Measurements from ENCODE around the gene SLC20A1. TPM values are rescaled to one million over a fixed set of nuclear protein-coding genes. Genes with fewer than 3 reads are reported as not detected.
"Not testable (repeated sequence)": the region's sequence is repeated elsewhere in the genome, so short reads cannot be mapped to it uniquely, and the experiment has no call there.

SLC20A1 gene
- total RNA-seq, 1 donor from 2014 or later = 59.4 TPM

DNA sequence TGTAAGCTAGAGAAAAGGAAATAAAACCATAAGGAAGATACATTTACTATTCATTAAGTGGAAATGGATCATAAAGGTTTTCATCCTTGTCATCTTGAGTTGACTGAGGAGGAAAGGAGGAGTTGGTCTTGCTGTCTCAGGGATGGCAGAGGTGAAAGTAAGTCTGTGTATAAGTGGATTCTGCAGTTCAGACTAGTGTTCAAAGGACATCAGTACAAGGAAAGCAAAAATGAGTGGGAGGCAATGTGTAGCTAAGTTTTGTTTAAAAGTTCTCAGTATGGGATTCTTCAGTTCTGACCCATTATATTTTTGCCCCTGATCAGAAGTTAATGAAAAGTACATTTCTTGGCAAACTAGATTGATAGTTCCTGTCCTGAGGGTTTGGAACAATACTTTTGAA, 18.9 kb downstream of the SLC20A1 start:
- no peak overlapping the region for H3K4me3 ChIP-seq
- H3K4me1 ChIP-seq = peaks cover 11% of the 10 kb centered on the region
- H3K27me3 ChIP-seq = no peaks in the 10 kb centered on the region
- intact Hi-C loops (cut with DNase I) = no loop called here
- no peak for ATAC-seq
- H3K9me3 ChIP-seq = no peaks in the 10 kb centered on the region
- H3K27ac ChIP-seq = no peak overlapping the region
- peaks cover 55% of the 10 kb centered on the region for H3K36me3 ChIP-seq
- DNase-seq = no peak
- TF ChIP-seq, protein P1, sequence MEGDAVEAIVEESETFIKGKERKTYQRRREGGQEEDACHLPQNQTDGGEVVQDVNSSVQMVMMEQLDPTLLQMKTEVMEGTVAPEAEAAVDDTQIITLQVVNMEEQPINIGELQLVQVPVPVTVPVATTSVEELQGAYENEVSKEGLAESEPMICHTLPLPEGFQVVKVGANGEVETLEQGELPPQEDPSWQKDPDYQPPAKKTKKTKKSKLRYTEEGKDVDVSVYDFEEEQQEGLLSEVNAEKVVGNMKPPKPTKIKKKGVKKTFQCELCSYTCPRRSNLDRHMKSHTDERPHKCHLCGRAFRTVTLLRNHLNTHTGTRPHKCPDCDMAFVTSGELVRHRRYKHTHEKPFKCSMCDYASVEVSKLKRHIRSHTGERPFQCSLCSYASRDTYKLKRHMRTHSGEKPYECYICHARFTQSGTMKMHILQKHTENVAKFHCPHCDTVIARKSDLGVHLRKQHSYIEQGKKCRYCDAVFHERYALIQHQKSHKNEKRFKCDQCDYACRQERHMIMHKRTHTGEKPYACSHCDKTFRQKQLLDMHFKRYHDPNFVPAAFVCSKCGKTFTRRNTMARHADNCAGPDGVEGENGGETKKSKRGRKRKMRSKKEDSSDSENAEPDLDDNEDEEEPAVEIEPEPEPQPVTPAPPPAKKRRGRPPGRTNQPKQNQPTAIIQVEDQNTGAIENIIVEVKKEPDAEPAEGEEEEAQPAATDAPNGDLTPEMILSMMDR (IDR thresholded peaks at IDR 0.05) = no peak

DNA sequence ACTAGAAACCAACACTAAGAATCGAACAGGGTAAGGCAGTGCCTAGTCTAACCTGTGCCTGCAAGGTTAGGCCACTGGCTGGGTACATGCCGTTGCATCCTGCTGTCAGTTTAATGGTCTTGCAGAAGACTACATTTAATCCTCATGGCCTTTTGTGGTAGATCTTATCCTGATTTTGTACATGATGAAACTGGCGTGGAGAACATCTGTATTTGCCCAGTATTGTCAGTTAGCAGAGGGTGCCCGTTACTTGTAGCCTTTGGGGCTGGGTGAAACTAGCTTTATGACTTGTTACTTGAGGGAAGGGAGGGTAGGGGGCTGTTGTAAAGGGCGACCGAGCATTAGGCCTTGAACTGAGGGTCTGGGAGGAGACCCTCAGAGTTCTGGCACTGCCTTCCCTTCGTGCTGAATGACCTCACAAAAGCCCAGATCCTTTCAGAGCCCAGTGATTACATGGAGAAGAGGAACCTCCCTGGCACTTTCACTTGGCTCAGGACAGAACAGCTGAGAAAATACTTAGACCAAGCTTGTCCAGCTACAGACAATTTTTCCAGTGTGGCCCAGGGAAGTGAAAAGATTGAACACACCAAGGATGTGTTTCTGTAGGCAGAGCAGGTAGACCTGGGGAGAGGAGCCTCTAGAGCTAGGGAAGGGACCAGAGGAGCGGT, 19.5 kb downstream of the SLC20A1 start:
- TF ChIP-seq, protein P1 (IDR thresholded peaks at IDR 0.05) = no peak

DNA sequence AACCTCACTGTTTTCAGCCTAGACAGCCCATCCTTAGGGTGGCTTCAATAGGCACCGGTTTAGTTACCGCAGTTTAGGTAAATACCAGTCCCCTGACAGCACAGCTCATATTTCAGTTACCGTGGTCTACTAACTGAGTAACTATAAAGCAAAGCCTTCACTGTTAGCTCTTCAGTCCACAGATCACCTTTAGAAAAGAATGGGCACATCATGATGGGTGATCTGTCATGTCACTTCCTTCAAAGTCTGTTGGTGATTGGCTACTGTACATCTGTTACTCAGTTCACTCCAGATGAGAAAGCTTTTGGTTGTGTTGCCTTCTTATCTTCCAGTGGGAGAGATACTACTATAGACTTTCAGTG, 21.0 kb downstream of the SLC20A1 start:
- no peak for DNase-seq
- Histone ChIP-seq H3K27ac (no peak overlapping the region), H3K9me3 (no peaks in the 10 kb centered on the region), H3K36me3 (peaks cover 35% of the 10 kb centered on the region), H3K4me1 (peaks cover 1% of the 10 kb centered on the region), H3K27me3 (no peaks in the 10 kb centered on the region), H3K4me3 (no peak overlapping the region)
- TF ChIP-seq, protein P1 (IDR thresholded peaks at IDR 0.05) = no peak
- ATAC-seq = no peak
- intact Hi-C loops (cut with DNase I) = no loop called here

More for the DNA sequence above, 19.5 kb downstream of the SLC20A1 start:
- Histone ChIP-seq H3K36me3 (peaks cover 50% of the 10 kb centered on the region), H3K4me1 (peaks cover 7% of the 10 kb centered on the region), H3K9me3 (no peaks in the 10 kb centered on the region), H3K4me3 (no peak overlapping the region), H3K27me3 (no peaks in the 10 kb centered on the region), H3K27ac (no peak overlapping the region)
- ATAC-seq = peak; percentile 12
- no peak for DNase-seq
- intact Hi-C loops (cut with DNase I) = no loop called here

DNA sequence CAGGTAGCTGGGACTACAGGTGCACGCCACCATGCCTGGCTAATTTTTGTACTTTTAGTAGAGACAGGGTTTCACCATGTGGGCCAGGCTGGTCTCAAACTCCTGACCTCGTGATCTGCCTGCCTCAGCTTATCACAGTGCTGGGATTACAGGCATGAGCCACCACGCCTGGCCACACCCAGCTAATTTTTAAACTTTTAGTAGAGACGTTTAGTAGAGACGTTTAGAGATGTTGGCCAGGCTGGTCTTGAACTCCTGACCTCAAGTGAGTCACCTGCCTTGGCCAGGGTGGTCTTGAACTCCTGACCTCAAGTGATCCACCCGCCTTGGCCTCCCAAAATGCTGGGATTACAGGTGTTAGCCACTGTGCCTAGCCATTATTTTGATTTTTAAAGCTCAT, 21.8 kb downstream of the SLC20A1 start:
- H3K4me1 ChIP-seq; H3K27me3 ChIP-seq; H3K9me3 ChIP-seq; intact Hi-C loops (cut with DNase I); H3K27ac ChIP-seq; DNase-seq; ATAC-seq; H3K4me3 ChIP-seq: not testable (repeated sequence)
- peaks cover 27% of the 10 kb centered on the region for H3K36me3 ChIP-seq

DNA sequence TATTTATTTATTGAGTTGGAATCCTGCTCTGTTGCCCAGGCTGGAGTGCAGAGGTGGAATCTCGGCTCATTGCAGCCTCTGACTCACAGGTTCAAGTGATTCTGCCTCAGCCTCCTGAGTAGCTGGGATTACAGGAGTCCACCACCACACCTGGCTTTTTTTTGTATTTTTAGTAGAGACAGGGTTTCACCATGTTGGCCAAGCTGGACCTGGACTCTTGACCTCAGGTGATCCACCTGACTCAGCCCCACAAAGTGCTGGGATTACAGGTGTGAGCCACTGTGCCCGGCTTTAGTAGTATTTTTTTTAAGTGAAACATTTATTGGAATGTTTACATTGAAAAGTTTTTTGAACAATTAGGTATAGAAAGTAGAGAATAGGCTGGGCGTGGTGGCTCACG, 23.9 kb downstream of the SLC20A1 start:
- Histone ChIP-seq H3K4me3 (no peak overlapping the region), H3K9me3 (no peaks in the 10 kb centered on the region), H3K4me1 (peaks cover 6% of the 10 kb centered on the region), H3K27ac (no peak overlapping the region), H3K27me3 (no peaks in the 10 kb centered on the region), H3K36me3 (peaks cover 5% of the 10 kb centered on the region)
- intact Hi-C loops (cut with DNase I) = no loop called here
- ATAC-seq (no peak), DNase-seq (no peak)
- TF ChIP-seq, protein P1 (IDR thresholded peaks at IDR 0.05) = no peak

DNA sequence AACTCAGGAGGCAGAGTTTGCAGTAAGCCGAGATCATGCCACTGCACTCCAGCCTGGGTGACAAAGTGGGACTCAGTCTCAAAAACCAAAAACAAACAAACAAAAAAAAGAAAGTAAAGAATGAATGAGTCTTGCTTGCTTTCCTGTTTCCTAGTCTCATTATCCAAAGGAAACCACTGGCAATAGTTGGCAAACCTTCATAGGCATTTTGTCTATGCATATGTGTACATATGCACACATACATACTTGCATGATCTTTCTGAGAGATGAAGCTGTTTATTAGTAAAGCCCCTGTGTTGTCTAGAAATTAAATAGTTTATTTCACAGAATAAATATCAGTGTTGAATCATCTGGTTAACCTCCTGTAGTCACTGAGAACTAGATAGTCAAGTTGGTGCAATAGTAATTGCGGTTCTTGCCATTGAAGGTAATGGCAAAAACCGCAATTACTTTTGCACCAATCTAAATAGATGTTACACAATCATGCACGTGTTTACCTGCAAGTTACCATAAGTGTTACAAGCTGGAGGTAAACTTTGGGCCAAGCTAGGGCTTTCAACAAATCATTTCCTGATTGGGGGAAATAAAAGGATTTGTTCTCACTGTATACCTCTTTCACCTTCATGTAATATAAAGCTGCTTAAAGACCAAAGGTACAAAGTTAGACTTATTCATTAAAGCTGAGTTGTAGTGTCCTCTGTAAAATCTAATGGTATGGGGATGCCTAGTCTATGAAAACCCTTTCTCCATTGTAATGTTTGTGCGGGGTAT, 24.7 kb downstream of the SLC20A1 start:
- Histone ChIP-seq H3K4me1 (peaks cover 6% of the 10 kb centered on the region), H3K4me3 (no peak overlapping the region), H3K27me3 (no peaks in the 10 kb centered on the region), H3K9me3 (no peaks in the 10 kb centered on the region), H3K27ac (no peak overlapping the region), H3K36me3 (no peaks in the 10 kb centered on the region)
- DNase-seq (no peak), ATAC-seq (no peak)
- TF ChIP-seq, protein P1 (IDR thresholded peaks at IDR 0.05) = no peak
- intact Hi-C loops (cut with DNase I) = no loop called here
